HG03097 (cell line): ENCODE measurements around the gene STRA8.

ENCODE experiments used
- ATAC-seq: cut with Tn5 transposase; IDR thresholded peaks from one replicate; pipeline ENCODE4 v1.9.1; 2021; ENCODE audit not compliant: unreplicated experiment, low FRiP score

STRA8 gene

DNA sequence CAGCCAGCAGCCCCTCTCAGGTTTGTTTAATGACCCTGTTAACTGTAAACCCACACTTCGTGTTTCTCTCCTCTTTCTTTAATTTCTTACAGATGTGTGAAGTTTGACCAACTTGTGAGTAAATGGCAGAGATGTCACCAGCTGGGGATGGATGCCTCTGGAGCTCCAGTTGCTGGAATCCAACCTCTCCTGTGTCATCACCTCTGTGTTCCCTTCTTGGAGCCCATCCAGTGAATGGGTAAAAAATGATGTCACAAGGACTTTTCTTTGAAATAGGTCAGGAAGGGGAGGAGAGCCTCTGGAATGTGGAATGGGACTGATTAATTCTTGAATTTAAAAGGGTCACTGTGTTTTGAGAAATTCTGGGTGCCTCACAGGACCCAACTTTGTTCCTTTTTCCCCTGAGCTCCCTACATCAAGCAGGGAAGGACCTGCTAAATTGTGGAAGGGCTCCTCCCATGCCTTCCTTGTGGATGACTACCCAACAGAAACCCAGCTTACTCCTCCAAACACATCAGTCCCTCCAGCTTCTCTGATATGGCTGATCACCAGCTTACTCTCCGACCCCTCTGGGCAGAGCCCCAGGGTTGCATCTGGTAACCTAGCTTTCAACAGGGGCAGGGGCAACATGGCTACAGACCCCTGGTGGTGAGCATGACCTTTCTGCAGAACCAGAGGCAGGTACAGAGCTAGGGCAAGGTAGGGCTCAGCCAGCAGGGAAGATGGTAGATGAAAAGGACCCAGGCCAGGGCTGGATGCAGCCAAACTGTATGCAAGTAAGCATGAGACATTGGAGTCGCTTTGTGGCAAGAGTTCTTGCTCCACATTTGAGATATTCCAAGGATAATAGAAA is 67.5 kb downstream of the STRA8 start:
- ATAC-seq, result no peak
